ENCODE results near the gene UQCRC1. TPM values are rescaled to one million over a fixed set of nuclear protein-coding genes. Genes with fewer than 3 reads are reported as not detected.

The UQCRC1 gene
- total and polyA plus RNA-seq, 2 donors from 2014 or later = 207 to 584 TPM

DNA sequence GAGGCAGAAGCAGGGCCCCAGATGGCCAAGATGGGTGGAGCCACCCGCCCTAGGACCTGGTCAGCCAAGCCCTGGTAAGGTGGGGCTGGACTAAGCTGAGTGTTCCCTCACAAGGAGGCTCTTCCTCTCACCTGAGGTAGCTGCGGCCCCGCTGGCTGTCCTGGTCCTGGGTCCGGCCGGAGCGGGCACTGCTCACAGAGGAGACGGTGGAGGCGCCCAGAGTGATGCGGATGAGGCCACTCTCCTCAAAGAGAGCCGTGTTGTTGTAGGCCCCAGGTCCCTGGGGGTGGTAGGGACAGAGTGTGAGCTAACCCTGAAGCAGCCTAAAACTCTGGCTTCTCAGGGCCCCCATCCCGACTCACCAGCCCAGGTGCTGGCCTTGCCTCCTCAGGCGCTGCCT lies 33.2 kb upstream of the UQCRC1 start:
- intact Hi-C loops (cut with DNase I) = no loop called here
- DNase-seq (no peak), FAIRE-seq (no peak)
- Histone ChIP-seq H3K4me3 (ENCODE audit: low read length in 3 of 3) (no peak overlapping the region), H3K36me3 (ENCODE audit: control insufficient read depth in 2 of 3, insufficient read depth in 3 of 3, low read length in 3 of 3) (no peaks in the 10 kb centered on the region), H3K27me3 (ENCODE audit: control insufficient read depth, insufficient read depth, low read length) (no peaks in the 10 kb centered on the region), H3K9ac (ENCODE audit: low read length in 3 of 3) (no peak overlapping the region), H3K27ac (ENCODE audit: low read depth in 2 of 2, low read length in 2 of 2) (no peak overlapping the region), H3K4me1 (ENCODE audit: control insufficient read depth in 2 of 3, insufficient read depth in 2 of 3, low read depth in 1 of 3, low read length in 3 of 3) (no peaks in the 10 kb centered on the region), H3K9me3 (ENCODE audit: control insufficient read depth in 2 of 3, insufficient read depth in 1 of 3, low read length in 3 of 3) (no peaks in the 10 kb centered on the region)
- TF ChIP-seq, protein P1, sequence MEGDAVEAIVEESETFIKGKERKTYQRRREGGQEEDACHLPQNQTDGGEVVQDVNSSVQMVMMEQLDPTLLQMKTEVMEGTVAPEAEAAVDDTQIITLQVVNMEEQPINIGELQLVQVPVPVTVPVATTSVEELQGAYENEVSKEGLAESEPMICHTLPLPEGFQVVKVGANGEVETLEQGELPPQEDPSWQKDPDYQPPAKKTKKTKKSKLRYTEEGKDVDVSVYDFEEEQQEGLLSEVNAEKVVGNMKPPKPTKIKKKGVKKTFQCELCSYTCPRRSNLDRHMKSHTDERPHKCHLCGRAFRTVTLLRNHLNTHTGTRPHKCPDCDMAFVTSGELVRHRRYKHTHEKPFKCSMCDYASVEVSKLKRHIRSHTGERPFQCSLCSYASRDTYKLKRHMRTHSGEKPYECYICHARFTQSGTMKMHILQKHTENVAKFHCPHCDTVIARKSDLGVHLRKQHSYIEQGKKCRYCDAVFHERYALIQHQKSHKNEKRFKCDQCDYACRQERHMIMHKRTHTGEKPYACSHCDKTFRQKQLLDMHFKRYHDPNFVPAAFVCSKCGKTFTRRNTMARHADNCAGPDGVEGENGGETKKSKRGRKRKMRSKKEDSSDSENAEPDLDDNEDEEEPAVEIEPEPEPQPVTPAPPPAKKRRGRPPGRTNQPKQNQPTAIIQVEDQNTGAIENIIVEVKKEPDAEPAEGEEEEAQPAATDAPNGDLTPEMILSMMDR (IDR thresholded peaks at IDR 0.05; ENCODE audit: borderline replicate concordance, extremely low read depth, insufficient read depth) = no peak

DNA sequence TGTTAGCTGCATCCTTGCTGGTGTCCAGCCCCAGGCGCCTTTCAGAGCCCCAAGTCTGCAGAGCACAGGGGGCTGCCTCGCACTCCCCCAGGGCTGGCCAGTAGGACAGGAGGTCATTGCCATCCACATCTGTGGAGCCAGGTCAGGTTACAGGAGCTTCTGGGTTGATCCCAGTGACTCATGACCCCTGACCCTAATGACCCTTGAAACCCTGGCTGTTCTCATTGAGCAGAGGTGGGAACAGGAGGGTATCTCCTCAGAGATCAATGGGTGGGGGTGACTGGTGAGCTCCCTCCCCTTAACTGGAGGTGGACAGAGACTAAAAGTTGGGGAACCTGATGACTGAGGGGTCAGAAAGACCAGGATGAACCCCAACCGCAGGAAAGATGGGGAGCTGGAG lies 31.9 kb upstream of the UQCRC1 start:
- intact Hi-C loops (cut with DNase I) = no loop called here
- Histone ChIP-seq H3K36me3 (ENCODE audit: control insufficient read depth in 2 of 3, insufficient read depth in 3 of 3, low read length in 3 of 3) (no peaks in the 10 kb centered on the region), H3K9me3 (ENCODE audit: control insufficient read depth in 2 of 3, insufficient read depth in 1 of 3, low read length in 3 of 3) (no peaks in the 10 kb centered on the region), H3K9ac (ENCODE audit: low read length in 3 of 3) (no peak overlapping the region), H3K4me3 (ENCODE audit: low read length in 3 of 3) (no peak overlapping the region), H3K27me3 (ENCODE audit: control insufficient read depth, insufficient read depth, low read length) (no peaks in the 10 kb centered on the region), H3K27ac (ENCODE audit: low read depth in 2 of 2, low read length in 2 of 2) (no peak overlapping the region), H3K4me1 (ENCODE audit: control insufficient read depth in 2 of 3, insufficient read depth in 2 of 3, low read depth in 1 of 3, low read length in 3 of 3) (peaks cover 0 to 2% (median 0%) of the 10 kb centered on the region in 3 donors)
- TF ChIP-seq, protein P1 (IDR thresholded peaks at IDR 0.05; ENCODE audit: borderline replicate concordance, extremely low read depth, insufficient read depth) = no peak
- FAIRE-seq = no peak
- DNase-seq = no peak

DNA sequence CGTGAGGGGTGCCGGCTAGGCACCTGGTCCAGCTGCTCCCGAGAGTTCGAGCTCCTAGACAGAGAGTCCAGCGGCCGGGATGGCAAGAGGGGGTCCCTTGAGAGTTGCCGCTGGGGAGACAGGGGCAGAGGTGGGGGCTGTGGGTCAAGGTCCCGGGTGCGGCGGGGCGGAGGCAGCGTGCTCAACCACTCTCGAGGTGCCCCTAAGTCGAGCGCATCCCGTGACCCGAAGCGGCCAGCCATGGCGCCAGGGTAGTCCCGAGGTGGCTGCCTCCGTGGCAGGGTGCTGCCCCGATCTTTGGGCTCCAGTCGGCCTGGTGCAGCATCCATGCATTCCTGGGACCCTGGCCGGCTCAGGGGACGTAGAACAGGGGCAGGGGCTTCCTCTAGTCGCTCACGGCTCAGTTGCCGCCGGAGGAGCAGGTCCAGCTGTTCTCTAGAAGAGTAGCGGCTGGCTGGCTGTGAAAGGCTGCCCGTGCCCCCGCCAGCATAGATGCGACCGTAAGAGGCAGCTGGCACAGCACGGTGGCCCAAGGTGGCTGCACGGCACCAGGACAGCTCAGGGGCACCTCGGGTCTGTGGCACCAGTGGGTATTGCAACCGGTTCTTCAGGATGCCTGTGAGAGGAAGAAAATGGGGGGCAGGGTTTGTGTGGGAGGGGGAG lies 30.6 kb upstream of the UQCRC1 start:
- H3K4me3 ChIP-seq (ENCODE audit: low read length in 3 of 3) = no peak overlapping the region
- H3K9me3 ChIP-seq (ENCODE audit: control insufficient read depth in 2 of 3, insufficient read depth in 1 of 3, low read length in 3 of 3) = no peaks in the 10 kb centered on the region
- intact Hi-C loops (cut with DNase I) = no loop called here
- FAIRE-seq (no peak), DNase-seq (no peak)
- peaks cover 0 to 7% (median 0%) of the 10 kb centered on the region in 3 donors for H3K4me1 ChIP-seq (ENCODE audit: control insufficient read depth in 2 of 3, insufficient read depth in 2 of 3, low read depth in 1 of 3, low read length in 3 of 3)
- H3K27ac ChIP-seq (ENCODE audit: low read depth in 2 of 2, low read length in 2 of 2) = no peak overlapping the region
- TF ChIP-seq, protein P1 (IDR thresholded peaks at IDR 0.05; ENCODE audit: borderline replicate concordance, extremely low read depth, insufficient read depth) = no peak
- H3K27me3 ChIP-seq (ENCODE audit: control insufficient read depth, insufficient read depth, low read length) = no peaks in the 10 kb centered on the region
- no peak overlapping the region for H3K9ac ChIP-seq (ENCODE audit: low read length in 3 of 3)
- H3K36me3 ChIP-seq (ENCODE audit: control insufficient read depth in 2 of 3, insufficient read depth in 3 of 3, low read length in 3 of 3) = no peaks in the 10 kb centered on the region

DNA sequence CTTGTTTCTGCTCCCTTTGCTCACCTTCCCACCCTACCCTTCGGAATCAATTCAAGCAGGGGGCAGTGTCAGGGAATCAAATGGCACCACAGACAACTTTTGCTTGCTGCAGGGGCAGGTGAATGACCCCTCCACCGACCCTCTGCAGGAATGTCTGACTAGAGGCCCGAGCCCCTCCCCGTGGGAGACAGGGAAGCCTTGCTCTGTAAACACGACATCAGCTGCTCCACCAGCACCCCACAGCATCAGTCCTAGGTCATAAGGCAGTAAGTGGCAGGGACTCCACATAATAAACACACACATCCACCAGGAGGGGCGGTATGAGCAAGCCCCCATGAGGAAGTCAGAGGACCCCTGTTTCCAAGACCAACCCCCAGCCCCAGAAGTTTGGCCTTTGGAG lies 27.9 kb upstream of the UQCRC1 start:
- H3K4me3 ChIP-seq (ENCODE audit: low read length in 3 of 3) = no peak overlapping the region
- H3K27me3 ChIP-seq (ENCODE audit: control insufficient read depth, insufficient read depth, low read length) = no peaks in the 10 kb centered on the region
- H3K27ac ChIP-seq (ENCODE audit: low read depth in 2 of 2, low read length in 2 of 2) = no peak overlapping the region
- peaks cover 0 to 20% (median 5%) of the 10 kb centered on the region in 3 donors for H3K4me1 ChIP-seq (ENCODE audit: control insufficient read depth in 2 of 3, insufficient read depth in 2 of 3, low read depth in 1 of 3, low read length in 3 of 3)
- intact Hi-C loops (cut with DNase I) = no loop called here
- FAIRE-seq = no peak
- no peak overlapping the region for H3K9ac ChIP-seq (ENCODE audit: low read length in 3 of 3)
- H3K36me3 ChIP-seq (ENCODE audit: control insufficient read depth in 2 of 3, insufficient read depth in 3 of 3, low read length in 3 of 3) = peaks cover 0 to 11% (median 2%) of the 10 kb centered on the region in 3 donors
- DNase-seq = peak in 1 of 5 donors; percentile 16
- TF ChIP-seq, protein P1 (IDR thresholded peaks at IDR 0.05; ENCODE audit: borderline replicate concordance, extremely low read depth, insufficient read depth) = no peak
- no peaks in the 10 kb centered on the region for H3K9me3 ChIP-seq (ENCODE audit: control insufficient read depth in 2 of 3, insufficient read depth in 1 of 3, low read length in 3 of 3)

All from kidney (tissue), 14 donors.